Thyroid gland (tissue), 4 donors: ENCODE measurements around the gene ENOX1. TPM values are rescaled to one million over a fixed set of nuclear protein-coding genes. Genes with fewer than 3 reads are reported as not detected.

Source experiments
- DNase-seq, 2 donors: peaks; one replicate each; pipeline ENCODE4 v3.0.0-alpha.2; 2019
- H3K27ac ChIP-seq, 3 donors: fragments of 200-600 bp; sonication (generic); 1 replicate in 2 of 3; 2 replicates in 1 of 3; pipeline ENCODE4 v1.5.1; 2016 to 2019; ENCODE audit warnings: mild to moderate bottlenecking in 1 of 3, moderate library complexity in 1 of 3
- H3K27me3 ChIP-seq: fragments of 200-600 bp; sonication (generic); one replicate; pipeline ENCODE4 v1.5.1; 2019
- H3K36me3 ChIP-seq, 2 donors: fragments of 200-600 bp; sonication (generic); one replicate each; pipeline ENCODE4 v1.5.1; 2016 to 2019
- H3K4me1 ChIP-seq, 2 donors: fragments of 200-600 bp; sonication (generic); one replicate each; pipeline ENCODE4 v1.5.1; 2017 to 2019
- H3K4me3 ChIP-seq, 3 donors: fragments of 200-600 bp; sonication (generic); replicated peaks in 1 of 3; 1 replicate in 2 of 3; 2 replicates in 1 of 3; pipeline ENCODE4 v1.5.1; 2016; ENCODE audit warnings: mild to moderate bottlenecking in 1 of 3
- H3K9me3 ChIP-seq: fragments of 200-600 bp; sonication (generic); one replicate; pipeline ENCODE4 v1.5.1; 2017
- CTCF ChIP-seq, 6 experiments: fragments of 200-600 bp in 3 of 6; fragments of 450-650 bp in 3 of 6; sonication (generic) in 3 of 6; IDR thresholded peaks; one replicate each; pipeline ENCODE4 v1.5.1; 2016 to 2019; ENCODE audit warnings: antibody characterized with exemption in 6 of 6, mild to moderate bottlenecking in 2 of 6, inconsistent platforms in 1 of 6, moderate library complexity in 1 of 6
- POLR2A ChIP-seq, 2 donors: fragments of 450-650 bp; IDR thresholded peaks; one replicate each; pipeline ENCODE4 v1.6.1; 2017; ENCODE audit warnings: antibody characterized with exemption in 2 of 2, mild to moderate bottlenecking in 2 of 2, moderate library complexity in 1 of 2
- WGBS, 2 donors: methylation state at CpG; one replicate each; pipeline ENCODE4 v1.1.5; 2017; 5-methylcytosine and 5-hydroxymethylcytosine counted together
- intact Hi-C: fragments of 100-400 bp; cut with DNase I; formaldehyde crosslinking; loops from one replicate; pipeline ENCODE4 v1.15.1; 2023
- total RNA-seq, 4 donors: library from RNA; depleted of rRNA; stranded (reverse); fragments of >200 nt; gene quantifications; one replicate each; pipeline ENCODE4 v1.2.3, GENCODE V29; 2016

The ENOX1 gene
- total RNA-seq, 4 donors from 2014 or later: 0.13 to 1.8 (median 0.31) TPM

DNA sequence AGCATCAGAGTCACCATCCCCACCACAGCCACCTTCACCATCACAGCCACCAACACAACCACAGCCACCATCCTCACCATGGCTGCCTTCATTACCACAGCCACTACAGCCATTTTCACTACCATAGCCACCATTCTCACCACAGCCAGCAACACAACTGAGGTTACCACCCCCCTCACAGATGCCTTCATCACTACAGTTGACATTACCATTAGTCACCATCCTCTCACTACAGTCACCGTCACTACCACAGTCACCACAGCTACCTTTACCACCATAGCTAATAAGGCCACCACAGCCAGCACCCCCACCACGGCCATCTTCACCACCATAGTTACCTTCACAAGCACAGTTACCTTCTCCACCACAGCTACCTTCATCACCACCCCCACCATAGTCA, 493.8 kb downstream of the ENOX1 start:
- DNase-seq: no peak
- H3K4me1 ChIP-seq: peaks cover 3 to 13% of the 10 kb centered on the region in 2 donors
- no peak for TF ChIP-seq POLR2A (IDR thresholded peaks at IDR 0.05)
- no peak for TF ChIP-seq CTCF (IDR thresholded peaks at IDR 0.05)
- 93 to 97% methylated on average over 2 of the region's 2 CpGs for WGBS, 2 donors
- H3K4me3 ChIP-seq: no peak overlapping the region
- no peaks in the 10 kb centered on the region for H3K9me3 ChIP-seq
- no peak overlapping the region for H3K27ac ChIP-seq
- intact Hi-C loops: no loop called here
- no peaks in the 10 kb centered on the region for H3K27me3 ChIP-seq
- no peaks in the 10 kb centered on the region for H3K36me3 ChIP-seq

DNA sequence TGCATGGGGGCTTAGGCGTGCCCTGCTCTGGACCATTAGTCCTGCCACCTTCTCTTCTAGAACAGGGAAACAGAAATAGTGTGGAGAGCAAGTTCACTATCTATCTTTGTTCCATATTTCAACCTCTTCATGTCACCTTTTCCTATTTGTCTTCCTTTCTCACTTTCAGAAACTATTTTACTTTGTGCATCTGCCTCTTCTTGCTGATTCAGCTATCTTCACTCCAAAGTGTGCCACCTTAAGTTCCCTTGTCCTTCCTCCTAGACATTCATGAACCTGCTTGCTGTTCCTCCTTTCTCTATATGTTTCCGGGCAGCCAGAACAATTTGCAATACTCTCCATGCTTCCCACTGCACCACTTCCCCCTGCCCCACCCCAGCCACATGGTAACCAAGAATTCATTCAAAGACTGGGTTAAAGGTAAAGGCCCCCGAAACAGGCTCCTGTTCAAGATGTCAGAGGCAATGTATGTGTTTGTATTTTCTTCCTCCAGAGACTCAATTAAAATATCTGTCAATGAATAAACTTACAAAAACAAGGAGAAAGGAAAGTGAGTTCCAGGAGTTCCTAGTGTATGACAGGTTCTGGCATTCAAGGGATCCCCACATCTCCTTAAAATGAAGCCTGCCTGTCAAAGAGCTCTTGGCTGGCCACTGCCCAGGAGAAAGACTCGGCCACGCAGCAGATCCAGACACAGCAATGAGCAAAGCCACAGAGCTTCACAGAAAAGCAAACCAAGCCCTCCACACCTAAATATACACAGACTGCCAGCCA, 495.3 kb downstream of the ENOX1 start:
- H3K4me1 ChIP-seq: peaks cover 3 to 13% of the 10 kb centered on the region in 2 donors

DNA sequence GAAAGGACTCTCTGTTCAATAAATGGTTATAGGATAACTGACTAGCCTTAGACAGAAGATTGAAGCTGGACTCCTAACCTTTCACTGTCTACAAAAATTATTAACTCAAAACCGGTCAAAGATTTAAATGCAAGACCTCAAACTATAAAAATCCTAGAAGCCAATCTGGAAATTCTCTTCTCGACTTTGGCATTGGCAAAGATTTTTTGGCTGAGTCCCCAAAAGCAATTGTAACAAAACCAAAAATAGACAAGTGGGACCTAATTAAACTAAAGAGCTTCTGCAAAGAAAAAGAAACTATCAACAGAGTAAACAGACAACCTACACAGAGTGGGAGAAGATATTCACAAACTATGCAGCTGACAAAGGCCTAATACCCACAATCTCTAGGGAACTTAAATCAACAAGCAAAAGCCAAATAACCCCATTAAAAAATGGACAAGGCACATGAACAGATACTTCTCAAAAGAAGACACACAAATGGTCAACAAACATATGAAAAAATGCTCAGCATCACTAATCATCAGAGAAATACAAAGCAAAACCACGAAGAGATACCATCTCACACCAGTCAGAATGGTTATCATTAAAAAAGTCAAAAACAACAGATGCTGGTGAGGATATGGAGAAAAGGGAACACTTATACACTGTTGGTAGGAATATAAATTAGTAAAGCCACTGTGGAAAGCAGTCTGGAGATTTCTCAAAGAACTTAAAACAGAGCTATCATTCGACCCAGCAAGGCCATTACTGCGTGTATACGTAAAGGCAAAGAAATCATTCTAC, 497.1 kb downstream of the ENOX1 start:
- Histone ChIP-seq H3K27ac (no peak overlapping the region), H3K4me1 (peaks cover 3 to 13% of the 10 kb centered on the region in 2 donors), H3K9me3 (no peaks in the 10 kb centered on the region), H3K36me3 (no peaks in the 10 kb centered on the region), H3K27me3 (no peaks in the 10 kb centered on the region), H3K4me3 (no peak overlapping the region)
- TF ChIP-seq CTCF (IDR thresholded peaks at IDR 0.05) (no peak), POLR2A (IDR thresholded peaks at IDR 0.05) (no peak)
- intact Hi-C loops: no loop called here
- 72 to 73% methylated on average over 6 of the region's 6 CpGs for WGBS, 2 donors
- DNase-seq: no peak

More for the DNA sequence above, 495.3 kb downstream of the ENOX1 start:
- H3K36me3 ChIP-seq: no peaks in the 10 kb centered on the region
- H3K4me3 ChIP-seq: no peak overlapping the region
- H3K27me3 ChIP-seq: no peaks in the 10 kb centered on the region
- intact Hi-C loops: no loop called here
- no peaks in the 10 kb centered on the region for H3K9me3 ChIP-seq
- TF ChIP-seq POLR2A (IDR thresholded peaks at IDR 0.05) (no peak), CTCF (IDR thresholded peaks at IDR 0.05) (no peak)
- WGBS, 2 donors: 80 to 89% methylated on average over 5 of the region's 5 CpGs
- no peak overlapping the region for H3K27ac ChIP-seq
- DNase-seq: no peak

DNA sequence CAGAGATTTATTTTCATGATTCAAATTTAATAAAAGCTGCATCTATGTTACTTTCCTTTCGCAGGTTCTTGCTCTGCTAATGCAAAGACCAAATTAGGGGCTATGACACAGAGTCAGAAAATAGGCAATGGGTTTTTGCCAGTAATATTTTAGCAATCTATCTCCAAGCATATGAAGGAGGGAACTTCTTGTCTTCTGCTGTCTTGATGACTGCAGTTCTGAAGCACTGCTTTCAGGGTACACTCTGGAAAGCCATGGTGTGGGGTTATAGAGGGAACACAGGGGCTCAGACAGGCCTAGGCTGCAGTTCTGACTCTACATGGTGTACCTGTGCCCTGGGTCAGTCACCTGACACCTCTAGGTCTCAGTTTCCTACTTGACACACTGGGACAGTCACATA, 500.0 kb downstream of the ENOX1 start:
- TF ChIP-seq POLR2A (IDR thresholded peaks at IDR 0.05) (no peak), CTCF (IDR thresholded peaks at IDR 0.05) (no peak)
- Histone ChIP-seq H3K9me3 (no peaks in the 10 kb centered on the region), H3K27me3 (no peaks in the 10 kb centered on the region), H3K27ac (no peak overlapping the region), H3K4me3 (no peak overlapping the region), H3K36me3 (no peaks in the 10 kb centered on the region), H3K4me1 (peaks cover 3 to 13% of the 10 kb centered on the region in 2 donors)
- intact Hi-C loops: no loop called here
- WGBS, 2 donors: 92 to 97% methylated on average over 1 of the region's 1 CpG
- DNase-seq: no peak
